Activated T-helper 17 cell treated with anti-CD3 and anti-CD28 coated beads, Interleukin-2, amount 50 U/mL, for 72 hours (primary cell): ENCODE measurements around the gene LARP4B. TPM values are rescaled to one million over a fixed set of nuclear protein-coding genes. Genes with fewer than 3 reads are reported as not detected.
A peak's percentile ranks its signal among the peaks of the same experiment; 100 is the strongest.

Source experiments
- ATAC-seq: fragments of 150-1000 bp; cut with Tn5 transposase; replicated peaks from 2 replicates; pipeline ENCODE4 v1.10.0; 2021; ENCODE audit warnings: mild to moderate bottlenecking, moderate library complexity
- H3K27ac Mint-ChIP-seq: one replicate; pipeline ENCODE4 v1.8.0; 2022; ENCODE audit warnings: mixed read lengths
- H3K27me3 Mint-ChIP-seq: one replicate; pipeline ENCODE4 v1.8.0; 2022; ENCODE audit warnings: mixed read lengths
- H3K36me3 Mint-ChIP-seq: one replicate; pipeline ENCODE4 v1.8.0; 2022; ENCODE audit warnings: low read depth, mild to moderate bottlenecking, mixed read lengths
- H3K4me1 Mint-ChIP-seq: one replicate; pipeline ENCODE4 v1.8.0; 2022; ENCODE audit warnings: mixed read lengths
- H3K4me3 Mint-ChIP-seq: one replicate; pipeline ENCODE4 v1.8.0; 2022; ENCODE audit warnings: mild to moderate bottlenecking, mixed read lengths
- H3K9me3 Mint-ChIP-seq: one replicate; pipeline ENCODE4 v1.8.0; 2022; ENCODE audit warnings: mixed read lengths
- total RNA-seq, 2 donors: library from RNA; stranded (reverse); gene quantifications; one replicate each; pipeline ENCODE4 v1.2.3, GENCODE V29; 2022

Gene LARP4B
- total RNA-seq, 2 donors from 2014 or later: 85.5 to 119 TPM

- no peak overlapping the region for H3K27ac Mint-ChIP-seq
- no peaks in the 10 kb centered on the region for H3K9me3 Mint-ChIP-seq
- H3K4me1 Mint-ChIP-seq: no peaks in the 10 kb centered on the region
- ATAC-seq: no peak
- no peaks in the 10 kb centered on the region for H3K27me3 Mint-ChIP-seq
- H3K4me3 Mint-ChIP-seq: no peak overlapping the region
- peaks cover 100% of the 10 kb centered on the region for H3K36me3 Mint-ChIP-seq
These were observed 116.8 kb downstream of the LARP4B start for GRCh38 chr10:814536-815302.

GRCh38 chr10:813286-813685 is 118.2 kb downstream of the LARP4B start:
- Mint-ChIP-seq H3K36me3 (peaks cover 100% of the 10 kb centered on the region), H3K4me3 (no peak overlapping the region), H3K27ac (no peak overlapping the region), H3K9me3 (no peaks in the 10 kb centered on the region), H3K4me1 (no peaks in the 10 kb centered on the region), H3K27me3 (no peaks in the 10 kb centered on the region)
- no peak for ATAC-seq

- H3K4me1 Mint-ChIP-seq: no peaks in the 10 kb centered on the region
- no peaks in the 10 kb centered on the region for H3K27me3 Mint-ChIP-seq
- no peak for ATAC-seq
- no peak overlapping the region for H3K27ac Mint-ChIP-seq
- no peak overlapping the region for H3K4me3 Mint-ChIP-seq
- peaks cover 100% of the 10 kb centered on the region for H3K36me3 Mint-ChIP-seq
- H3K9me3 Mint-ChIP-seq: no peaks in the 10 kb centered on the region
These were observed 118.7 kb downstream of the LARP4B start for GRCh38 chr10:812787-813186.

GRCh38 chr10:811379-812175 is 119.9 kb downstream of the LARP4B start:
- Mint-ChIP-seq H3K36me3 (peaks cover 98% of the 10 kb centered on the region), H3K4me3 (no peak overlapping the region), H3K4me1 (no peaks in the 10 kb centered on the region), H3K27ac (no peak overlapping the region), H3K27me3 (no peaks in the 10 kb centered on the region), H3K9me3 (no peaks in the 10 kb centered on the region)
- no peak for ATAC-seq

GRCh38 chr10:810351-810846 is 121.1 kb downstream of the LARP4B start:
- Mint-ChIP-seq H3K27ac (no peak overlapping the region), H3K36me3 (peaks cover 90% of the 10 kb centered on the region), H3K9me3 (no peaks in the 10 kb centered on the region), H3K27me3 (no peaks in the 10 kb centered on the region), H3K4me3 (no peak overlapping the region), H3K4me1 (no peaks in the 10 kb centered on the region)
- ATAC-seq: no peak

- H3K27ac Mint-ChIP-seq: no peak overlapping the region
- H3K4me3 Mint-ChIP-seq: no peak overlapping the region
- H3K27me3 Mint-ChIP-seq: no peaks in the 10 kb centered on the region
- no peaks in the 10 kb centered on the region for H3K9me3 Mint-ChIP-seq
- ATAC-seq: no peak
- H3K4me1 Mint-ChIP-seq: no peaks in the 10 kb centered on the region
- H3K36me3 Mint-ChIP-seq: peaks cover 84% of the 10 kb centered on the region
These were observed 121.7 kb downstream of the LARP4B start for GRCh38 chr10:809671-810350.

GRCh38 chr10:807958-808353 is 123.5 kb downstream of the LARP4B start:
- ATAC-seq: no peak
- H3K4me3 Mint-ChIP-seq: no peak overlapping the region
- no peaks in the 10 kb centered on the region for H3K27me3 Mint-ChIP-seq
- no peaks in the 10 kb centered on the region for H3K4me1 Mint-ChIP-seq
- no peak overlapping the region for H3K27ac Mint-ChIP-seq
- peaks cover 65% of the 10 kb centered on the region for H3K36me3 Mint-ChIP-seq
- no peaks in the 10 kb centered on the region for H3K9me3 Mint-ChIP-seq

GRCh38 chr10:807163-807957 is 124.1 kb downstream of the LARP4B start:
- Mint-ChIP-seq H3K27ac (no peak overlapping the region), H3K9me3 (no peaks in the 10 kb centered on the region), H3K4me1 (no peaks in the 10 kb centered on the region), H3K36me3 (peaks cover 59% of the 10 kb centered on the region), H3K27me3 (no peaks in the 10 kb centered on the region), H3K4me3 (no peak overlapping the region)
- ATAC-seq: no peak

- no peak overlapping the region for H3K27ac Mint-ChIP-seq
- H3K27me3 Mint-ChIP-seq: no peaks in the 10 kb centered on the region
- no peaks in the 10 kb centered on the region for H3K9me3 Mint-ChIP-seq
- ATAC-seq: no peak
- H3K36me3 Mint-ChIP-seq: peaks cover 52% of the 10 kb centered on the region
- no peaks in the 10 kb centered on the region for H3K4me1 Mint-ChIP-seq
- H3K4me3 Mint-ChIP-seq: no peak overlapping the region
These were observed 124.9 kb downstream of the LARP4B start for GRCh38 chr10:806451-807162.

GRCh38 chr10:805620-806305 is 125.7 kb downstream of the LARP4B start:
- H3K4me3 Mint-ChIP-seq: no peak overlapping the region
- ATAC-seq: no peak
- H3K27me3 Mint-ChIP-seq: no peaks in the 10 kb centered on the region
- H3K27ac Mint-ChIP-seq: no peak overlapping the region
- H3K4me1 Mint-ChIP-seq: no peaks in the 10 kb centered on the region
- H3K36me3 Mint-ChIP-seq: peaks cover 43% of the 10 kb centered on the region
- no peaks in the 10 kb centered on the region for H3K9me3 Mint-ChIP-seq

- H3K27ac Mint-ChIP-seq: peak overlapping the region; percentile 69
These were observed 126.5 kb downstream of the LARP4B start for GRCh38 chr10:804787-805619.

GRCh38 chr10:804191-804781 is 127.2 kb downstream of the LARP4B start:
- Mint-ChIP-seq H3K9me3 (peaks cover 13% of the 10 kb centered on the region), H3K4me1 (peaks cover 4% of the 10 kb centered on the region), H3K4me3 (no peak overlapping the region), H3K27ac (peak overlapping the region; percentile 69), H3K27me3 (no peaks in the 10 kb centered on the region), H3K36me3 (peaks cover 29% of the 10 kb centered on the region)
- peak; percentile 43 for ATAC-seq

More at GRCh38 chr10:804787-805619, 126.5 kb downstream of the LARP4B start:
- H3K4me3 Mint-ChIP-seq: no peak overlapping the region
- peaks cover 4% of the 10 kb centered on the region for H3K4me1 Mint-ChIP-seq
- H3K27me3 Mint-ChIP-seq: no peaks in the 10 kb centered on the region
- peaks cover 36% of the 10 kb centered on the region for H3K36me3 Mint-ChIP-seq
- no peak for ATAC-seq
- peaks cover 6% of the 10 kb centered on the region for H3K9me3 Mint-ChIP-seq
